NCI-H1694 treated with DMSO at 0.1 percent for 48 hours (cell line): ENCODE data around the gene CCDC177.
A peak's percentile ranks its signal among the peaks of the same experiment; 100 is the strongest.

Experiments used
- DNase-seq: peaks from one replicate; lab custom pipeline; 2025; lab: John Stamatoyannopoulos, UW

The CCDC177 gene

GRCh38 chr14:69567563-69567962 is 7.1 kb downstream of the CCDC177 start:
- no peak for DNase-seq

GRCh38 chr14:69561893-69562292 is 12.8 kb downstream of the CCDC177 start:
- no peak for DNase-seq

GRCh38 chr14:69560826-69561225 is 13.8 kb downstream of the CCDC177 start:
- DNase-seq, result no peak

- peak; percentile 97 for DNase-seq
Observed at GRCh38 chr14:69559581-69560011, 15.1 kb downstream of the CCDC177 start.

- no peak for DNase-seq
Observed at GRCh38 chr14:69558774-69559173, 15.9 kb downstream of the CCDC177 start.

GRCh38 chr14:69554500-69554899 is 20.2 kb downstream of the CCDC177 start:
- no peak for DNase-seq

- no peak for DNase-seq
Observed at GRCh38 chr14:69553252-69553651, 21.4 kb downstream of the CCDC177 start.

GRCh38 chr14:69551511-69551910 is 23.2 kb downstream of the CCDC177 start:
- DNase-seq, result no peak

GRCh38 chr14:69548566-69548965 is 26.1 kb downstream of the CCDC177 start:
- DNase-seq, result no peak

GRCh38 chr14:69547701-69548348 is 26.8 kb downstream of the CCDC177 start:
- no peak for DNase-seq

- DNase-seq, result peak; percentile 5
Observed at GRCh38 chr14:69543341-69544115, 31.1 kb downstream of the CCDC177 start.

GRCh38 chr14:69542311-69542710 is 32.4 kb downstream of the CCDC177 start:
- no peak for DNase-seq

GRCh38 chr14:69540654-69541335 is 33.9 kb downstream of the CCDC177 start:
- DNase-seq, result no peak

- no peak for DNase-seq
Observed at GRCh38 chr14:69539631-69540410, 34.9 kb downstream of the CCDC177 start.

- no peak for DNase-seq
Observed at GRCh38 chr14:69538766-69539165, 35.9 kb downstream of the CCDC177 start.

GRCh38 chr14:69537900-69538299 is 36.8 kb downstream of the CCDC177 start:
- DNase-seq, result no peak

- DNase-seq, result no peak
Observed at GRCh38 chr14:69536971-69537370, 37.7 kb downstream of the CCDC177 start.

- peak; percentile 91 for DNase-seq
Observed at GRCh38 chr14:69535230-69535848, 39.3 kb downstream of the CCDC177 start.

GRCh38 chr14:69532561-69533340 is 41.9 kb downstream of the CCDC177 start:
- DNase-seq, result no peak

- no peak for DNase-seq
Observed at GRCh38 chr14:69531135-69531534, 43.5 kb downstream of the CCDC177 start.

- DNase-seq, result no peak
Observed at GRCh38 chr14:69530095-69530494, 44.6 kb downstream of the CCDC177 start.
